HL-60 (cell line): ENCODE measurements around the gene SPOP.

ENCODE experiments used
- CTCF ChIP-seq: IDR thresholded peaks from one replicate; pipeline ENCODE4 v1.5.1; 2011; ENCODE audit warnings: low read length, control low read depth, inconsistent platforms; ENCODE audit not compliant: insufficient read depth
- GABPA ChIP-seq: IDR thresholded peaks from 2 replicates; pipeline ENCODE4 v1.6.1; 2012; ENCODE audit warnings: low read depth
- POLR2AphosphoS5 ChIP-seq: IDR thresholded peaks from 2 replicates; pipeline ENCODE4 v1.6.1; 2012; ENCODE audit warnings: low read depth
- REST ChIP-seq: IDR thresholded peaks from 2 replicates; pipeline ENCODE4 v1.6.1; 2012; ENCODE audit warnings: low read depth; ENCODE audit not compliant: insufficient replicate concordance
- SPI1 ChIP-seq: IDR thresholded peaks from 2 replicates; pipeline ENCODE4 v1.6.1; 2012; ENCODE audit warnings: low read depth, mild to moderate bottlenecking, borderline replicate concordance

GRCh38 chr17:49715717-49716279, 37.9 kb upstream of the SPOP start:
- no peak for TF ChIP-seq CTCF
- TF ChIP-seq POLR2AphosphoS5, result no peak
- no peak for TF ChIP-seq GABPA
- TF ChIP-seq REST, result no peak
- TF ChIP-seq SPI1, result no peak
